ENCODE data around the gene USP2. TPM values are rescaled to one million over a fixed set of nuclear protein-coding genes. Genes with fewer than 3 reads are reported as not detected.
A peak's percentile ranks its signal among the peaks of the same experiment; 100 is the strongest.

The USP2 gene
- total and polyA plus RNA-seq, 2 of the 4 experiments (the other 2 are of a cell fraction): 0.18 to 0.79 TPM

- no peak overlapping the region for H2BK15ac ChIP-seq (ENCODE audit: low read depth, low read length)
- no peak overlapping the region for H3K9ac ChIP-seq (ENCODE audit: low read depth, low read length)
- in situ Hi-C loops (cut with MboI; ENCODE audit: low sequenced_read_pairs): no loop called here
- H3K9me3 ChIP-seq (ENCODE audit: control insufficient read depth, insufficient read depth, low read length): no peaks in the 10 kb centered on the region; the same call in 1 of the 2 replicates
- dilution Hi-C loops (cut with HindIII; ENCODE audit: low sequenced_read_pairs, unreplicated experiment): no loop called here
- intact Hi-C loops (cut with micrococcal nuclease): no loop called here
- no TSS peak for BruUV-seq (replicated peaks)
- no peak overlapping the region for H3K4ac ChIP-seq (ENCODE audit: low read depth, low read length)
- no peak overlapping the region for H4K8ac ChIP-seq (ENCODE audit: low read depth in 2 of 2, low read length in 2 of 2)
- no peak overlapping the region for H4K5ac ChIP-seq (ENCODE audit: low read depth, low read length)
- no peak overlapping the region for H3K18ac ChIP-seq (ENCODE audit: low read depth, low read length)
- no peak overlapping the region for H2AFZ ChIP-seq (replicated peaks; ENCODE audit: low read length, poor library complexity)
- TF ChIP-seq MAZ (IDR thresholded peaks at IDR 0.05; ENCODE audit: borderline replicate concordance, low read depth, low read length) (no peak), MAFK (IDR thresholded peaks at IDR 0.05; ENCODE audit: low read depth, low read length) (peak; percentile 56; the same call in 1 of the 2 replicates), SMC3 (IDR thresholded peaks at IDR 0.05; ENCODE audit: low read depth, low read length) (no peak), MXI1 (IDR thresholded peaks at IDR 0.05; ENCODE audit: borderline replicate concordance, low read depth, low read length) (no peak), RAD21 (IDR thresholded peaks at IDR 0.05; ENCODE audit: low read length) (no peak)
- no peak overlapping the region for H2AK9ac ChIP-seq (replicated peaks; ENCODE audit: low read depth, low read length, poor library complexity)
- no peak overlapping the region for H3K56ac ChIP-seq (ENCODE audit: extremely low read depth, insufficient read depth, low read length)
- H3K27ac ChIP-seq (ENCODE audit: insufficient read depth, low read length): no peak overlapping the region
- no peak overlapping the region for H4K91ac ChIP-seq (ENCODE audit: insufficient read depth, low read depth, low read length)
- peaks cover 25% of the 10 kb centered on the region for H4K20me1 ChIP-seq (ENCODE audit: insufficient read depth, low read length)
- H3K4me3 ChIP-seq (ENCODE audit: insufficient read depth, low read depth, low read length): no peak overlapping the region
- no peak overlapping the region for H2BK20ac ChIP-seq (ENCODE audit: low read depth, low read length)
- no peak overlapping the region for H3K4me2 ChIP-seq (ENCODE audit: low read depth, low read length)
- ATAC-seq (ENCODE audit: low read depth) (no peak), DNase-seq (no peak)
- no peaks in the 10 kb centered on the region for H3K27me3 ChIP-seq (ENCODE audit: control insufficient read depth, insufficient read depth, low read length)
- no peak overlapping the region for H2AK5ac ChIP-seq (ENCODE audit: low read depth, low read length)
- H3K23ac ChIP-seq (ENCODE audit: low read depth, low read length): no peak overlapping the region
- no peak overlapping the region for H2BK120ac ChIP-seq (ENCODE audit: low read depth, low read length)
- no peak overlapping the region for H3K14ac ChIP-seq (replicated peaks; ENCODE audit: low read depth, low read length)
- peaks cover 30% of the 10 kb centered on the region for H3K9me1 ChIP-seq (ENCODE audit: insufficient read depth, low read length)
- POLR2A ChIA-PET (ENCODE audit: unreplicated experiment): interaction anchor here (0.6 kb wide), 1 partner anchor 81 kb away, joined by 4 read pairs; no protein-coding TSS in a partner anchor
- CTCF ChIA-PET: interaction anchor here (1.0 kb wide), 1 partner anchor 34 kb away, joined by 3 read pairs; the partner anchor contains the start of gene USP2
- peaks cover 17% of the 10 kb centered on the region for H3K4me1 ChIP-seq (ENCODE audit: control insufficient read depth, insufficient read depth, low read length)
- peaks cover 14 to 32% of the 10 kb centered on the region in 2 experiments for H3K79me1 ChIP-seq (ENCODE audit: low read depth in 1 of 2, low read length in 2 of 2)
- no peak overlapping the region for H2BK5ac ChIP-seq (ENCODE audit: low read depth, low read length, poor library complexity, severe bottlenecking)
- H3K36me3 ChIP-seq (ENCODE audit: control insufficient read depth, insufficient read depth, low read length): peaks cover 15% of the 10 kb centered on the region
These were observed 33.2 kb upstream of the USP2 start for GRCh38 chr11:119414734-119415133.

Data from IMR-90 (cell line).